Tibial artery (tissue), 4 donors: ENCODE data around the gene GSAP.

Experiments used
- DNase-seq, 2 donors: peaks; one replicate each; pipeline ENCODE4 v3.0.0-alpha.2; 2019
- H3K27ac ChIP-seq, 2 donors: fragments of 200-600 bp; sonication (generic) in 1 of 2; 1 replicate in 1 of 2; 2 replicates in 1 of 2; pipeline ENCODE4 v1.5.1; 2018 to 2019; ENCODE audit warnings: mild to moderate bottlenecking in 1 of 2
- H3K27me3 ChIP-seq, 2 donors: fragments of 200-600 bp; sonication (generic) in 1 of 2; one replicate each; pipeline versions ENCODE4 v1.5.1 to v1.6.0; 2016 to 2019
- H3K36me3 ChIP-seq, 3 donors: fragments of 200-600 bp; sonication (generic) in 2 of 3; one replicate each; pipeline ENCODE4 v1.5.1; 2016 to 2019; ENCODE audit warnings: mild to moderate bottlenecking in 2 of 3
- H3K4me1 ChIP-seq, 4 donors: fragments of 200-600 bp; sonication (generic) in 2 of 4; 1 replicate in 3 of 4; 2 replicates in 1 of 4; pipeline ENCODE4 v1.5.1; 2016 to 2019
- H3K4me3 ChIP-seq, 2 donors: fragments of 200-600 bp; sonication (generic) in 1 of 2; 1 replicate in 1 of 2; 2 replicates in 1 of 2; pipeline ENCODE4 v1.5.1; 2018 to 2019; ENCODE audit warnings: mild to moderate bottlenecking in 2 of 2
- H3K9me3 ChIP-seq, 3 donors: fragments of 200-600 bp; sonication (generic) in 1 of 3; one replicate each; pipeline ENCODE4 v1.5.1; 2016 to 2019
- CTCF ChIP-seq, 2 experiments: fragments of 200-600 bp in 1 of 2; fragments of 450-650 bp in 1 of 2; IDR thresholded peaks; one replicate each; pipeline ENCODE4 v1.5.1; 2017 to 2019; ENCODE audit warnings: antibody characterized with exemption in 2 of 2, mild to moderate bottlenecking in 1 of 2, moderate library complexity in 1 of 2
- intact Hi-C: fragments of 100-400 bp; cut with DNase I; formaldehyde crosslinking; loops from one replicate; pipeline ENCODE4 v1.15.0; 2023; ENCODE audit warnings: low total_unique reads

The GSAP gene

GRCh38 chr7:77461246-77461645 lies 45.1 kb upstream of the GSAP start:
- intact Hi-C loops = no loop called here
- Histone ChIP-seq H3K4me1 (no peaks in the 10 kb centered on the region), H3K27ac (no peak overlapping the region), H3K36me3 (no peaks in the 10 kb centered on the region), H3K27me3 (no peaks in the 10 kb centered on the region), H3K9me3 (no peaks in the 10 kb centered on the region), H3K4me3 (no peak overlapping the region)
- DNase-seq = no peak
- TF ChIP-seq CTCF (IDR thresholded peaks at IDR 0.05) = no peak

GRCh38 chr7:77460057-77460486 lies 43.9 kb upstream of the GSAP start:
- Histone ChIP-seq H3K36me3 (no peaks in the 10 kb centered on the region), H3K27me3 (no peaks in the 10 kb centered on the region), H3K27ac (no peak overlapping the region), H3K4me1 (no peaks in the 10 kb centered on the region), H3K4me3 (no peak overlapping the region), H3K9me3 (no peaks in the 10 kb centered on the region)
- no peak for DNase-seq
- TF ChIP-seq CTCF (IDR thresholded peaks at IDR 0.05) = no peak
- intact Hi-C loops = no loop called here

DNA sequence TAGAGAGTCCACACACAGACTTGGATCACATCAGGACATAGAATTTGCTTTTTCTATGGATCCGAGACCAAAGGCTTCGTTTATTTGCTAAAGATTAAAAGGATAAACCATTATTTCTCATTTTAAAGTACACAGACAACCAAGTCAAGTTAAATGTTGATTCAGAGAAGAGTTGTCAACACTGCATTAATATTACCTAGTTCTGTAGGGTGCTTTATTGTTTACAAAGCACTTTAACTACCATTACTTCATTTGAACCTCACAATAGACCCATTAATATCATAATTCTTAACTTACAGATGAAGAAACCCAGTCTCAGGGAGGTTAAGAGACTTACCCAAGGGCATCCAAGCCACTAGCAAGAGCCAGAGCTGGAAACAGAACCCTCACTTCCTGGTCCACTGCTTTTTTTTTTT lies 43.2 kb upstream of the GSAP start:
- Histone ChIP-seq H3K4me1 (no peaks in the 10 kb centered on the region), H3K4me3 (no peak overlapping the region), H3K27me3 (no peaks in the 10 kb centered on the region), H3K27ac (no peak overlapping the region), H3K9me3 (no peaks in the 10 kb centered on the region), H3K36me3 (no peaks in the 10 kb centered on the region)
- DNase-seq = no peak
- TF ChIP-seq CTCF (IDR thresholded peaks at IDR 0.05) = no peak
- intact Hi-C loops = no loop called here

DNA sequence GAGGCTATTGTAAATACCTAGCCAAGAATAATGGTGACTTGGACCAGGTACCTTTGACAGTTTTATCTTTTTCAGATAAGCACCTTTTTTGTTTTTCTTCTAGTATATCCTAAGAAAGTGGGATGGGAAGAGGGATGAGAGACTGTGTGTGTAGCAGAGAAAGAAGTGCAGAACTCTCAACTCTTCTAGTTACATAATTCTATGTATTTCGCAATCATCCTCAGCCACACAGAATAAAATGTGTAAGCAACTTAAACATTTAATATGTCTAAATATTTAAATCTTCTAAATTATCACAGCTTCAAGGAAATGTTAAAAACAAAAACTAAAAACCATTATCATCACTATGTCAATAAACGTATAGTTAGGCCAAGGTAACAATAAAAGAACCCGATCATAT lies 42.6 kb upstream of the GSAP start:
- intact Hi-C loops = no loop called here
- Histone ChIP-seq H3K9me3 (no peaks in the 10 kb centered on the region), H3K27me3 (no peaks in the 10 kb centered on the region), H3K4me3 (no peak overlapping the region), H3K4me1 (peaks cover 0 to 3% (median 0%) of the 10 kb centered on the region in 4 donors), H3K36me3 (no peaks in the 10 kb centered on the region), H3K27ac (no peak overlapping the region)
- no peak for DNase-seq
- TF ChIP-seq CTCF (IDR thresholded peaks at IDR 0.05) = no peak

DNA sequence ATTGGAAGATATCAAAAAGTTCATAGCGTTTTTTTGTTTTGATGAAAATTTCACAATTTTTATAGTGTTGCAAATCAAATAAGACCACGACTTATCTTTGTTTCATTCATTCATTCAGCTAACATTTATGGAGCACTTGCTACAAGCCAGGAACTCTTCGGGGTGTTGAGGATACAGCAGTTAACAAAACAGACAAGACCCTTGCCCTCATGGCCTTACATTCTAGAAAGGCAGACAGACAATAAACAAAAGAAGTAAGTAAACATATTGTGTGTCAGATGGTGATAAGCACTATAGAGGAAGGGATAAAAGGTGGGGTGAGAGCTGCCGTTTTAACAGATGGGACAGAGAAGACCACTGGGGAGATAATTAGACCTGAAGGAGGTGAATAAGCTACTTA lies 41.6 kb upstream of the GSAP start:
- intact Hi-C loops = no loop called here
- no peak for TF ChIP-seq CTCF (IDR thresholded peaks at IDR 0.05)
- Histone ChIP-seq H3K9me3 (no peaks in the 10 kb centered on the region), H3K4me3 (no peak overlapping the region), H3K36me3 (no peaks in the 10 kb centered on the region), H3K27ac (no peak overlapping the region), H3K4me1 (peaks cover 0 to 8% (median 2%) of the 10 kb centered on the region in 4 donors), H3K27me3 (no peaks in the 10 kb centered on the region)
- DNase-seq = no peak

- Histone ChIP-seq H3K9me3 (no peaks in the 10 kb centered on the region), H3K36me3 (no peaks in the 10 kb centered on the region), H3K4me1 (peaks cover 0 to 8% (median 2%) of the 10 kb centered on the region in 4 donors), H3K27me3 (no peaks in the 10 kb centered on the region), H3K4me3 (no peak overlapping the region), H3K27ac (no peak overlapping the region)
- no peak for TF ChIP-seq CTCF (IDR thresholded peaks at IDR 0.05)
- DNase-seq = no peak
- intact Hi-C loops = no loop called here
Observed at GRCh38 chr7:77456696-77457095, 40.5 kb upstream of the GSAP start.
